Right atrium auricular region (tissue), 2 donors: ENCODE results near the gene MAL. TPM values are rescaled to one million over a fixed set of nuclear protein-coding genes. Genes with fewer than 3 reads are reported as not detected.
"Not testable (repeated sequence)": the region's sequence is repeated elsewhere in the genome, so short reads cannot be mapped to it uniquely, and the experiment has no call there.

Experiments
- DNase-seq: peaks from one replicate; pipeline ENCODE4 v3.0.0-alpha.2; 2019; ENCODE audit warnings: low spot score
- H3K27ac ChIP-seq, 2 donors: fragments of 200-600 bp; sonication (generic); 1 replicate in 1 of 2; 2 replicates in 1 of 2; pipeline ENCODE4 v1.5.1; 2016 to 2019
- H3K27me3 ChIP-seq, 2 donors: fragments of 200-600 bp; sonication (generic); one replicate each; pipeline versions ENCODE4 v1.5.1 to v1.6.0; 2017 to 2019
- H3K36me3 ChIP-seq: fragments of 200-600 bp; sonication (generic); one replicate; pipeline ENCODE4 v1.5.1; 2016
- H3K4me1 ChIP-seq, 2 donors: fragments of 200-600 bp; sonication (generic); one replicate each; pipeline versions ENCODE4 v1.5.1 to v1.6.0; 2017 to 2019
- H3K4me3 ChIP-seq, 2 donors: fragments of 200-600 bp; sonication (generic); 1 replicate in 1 of 2; 2 replicates in 1 of 2; pipeline ENCODE4 v1.5.1; 2017 to 2019; ENCODE audit warnings: mild to moderate bottlenecking in 1 of 2, moderate library complexity in 1 of 2
- H3K9me3 ChIP-seq, 2 donors: fragments of 200-600 bp; sonication (generic); one replicate each; pipeline ENCODE4 v1.5.1; 2019
- total RNA-seq, 2 donors: library from RNA; depleted of rRNA; stranded (reverse); fragments of >200 nt; gene quantifications; one replicate each; pipeline ENCODE4 v1.1.0, GENCODE V29; 2016
- TF ChIP-seq, protein P1 (sequence below), 2 donors: fragments of 200-600 bp; sonication (generic); IDR thresholded peaks; one replicate each; pipeline ENCODE4 v1.5.1; 2019; ENCODE audit warnings: antibody characterized with exemption in 2 of 2

The MAL gene
- total RNA-seq, 2 donors from 2014 or later = 7.4 to 8.7 TPM

DNA sequence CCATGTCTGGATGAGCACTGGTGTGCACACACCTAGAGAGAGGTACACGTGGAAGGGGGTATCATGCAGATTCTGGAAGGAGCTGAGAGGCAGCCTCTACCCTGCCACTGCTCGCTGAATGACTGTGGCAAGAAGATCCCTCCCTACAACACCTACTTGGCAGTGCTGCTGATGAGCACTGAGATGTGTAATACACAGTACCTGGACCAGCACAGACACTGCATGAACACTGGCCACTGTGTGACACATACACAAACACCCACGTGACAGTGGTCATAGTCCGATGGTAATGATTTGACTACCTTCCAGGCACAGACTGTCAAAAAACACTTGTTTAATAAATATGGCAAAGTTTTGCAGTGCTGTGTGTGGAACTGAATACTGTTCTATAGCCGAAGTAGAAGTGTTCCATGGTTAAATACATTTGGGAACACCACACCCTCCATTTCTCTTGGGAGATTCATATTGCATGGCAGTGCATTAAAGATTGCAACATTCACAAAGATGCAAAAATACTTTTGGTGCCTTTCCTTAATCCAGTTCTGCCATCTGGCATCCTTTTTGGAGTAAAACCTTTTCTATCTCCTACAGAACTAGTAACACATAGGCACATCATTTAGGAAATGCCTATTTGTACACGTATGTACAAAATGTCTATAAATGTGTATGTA lies 66.5 kb downstream of the MAL start:
- Histone ChIP-seq H3K27me3 (no peaks in the 10 kb centered on the region), H3K4me1 (no peaks in the 10 kb centered on the region), H3K9me3 (no peaks in the 10 kb centered on the region), H3K27ac (no peak overlapping the region), H3K36me3 (peaks cover 70% of the 10 kb centered on the region), H3K4me3 (no peak overlapping the region)
- no peak for DNase-seq
- TF ChIP-seq, protein P1, sequence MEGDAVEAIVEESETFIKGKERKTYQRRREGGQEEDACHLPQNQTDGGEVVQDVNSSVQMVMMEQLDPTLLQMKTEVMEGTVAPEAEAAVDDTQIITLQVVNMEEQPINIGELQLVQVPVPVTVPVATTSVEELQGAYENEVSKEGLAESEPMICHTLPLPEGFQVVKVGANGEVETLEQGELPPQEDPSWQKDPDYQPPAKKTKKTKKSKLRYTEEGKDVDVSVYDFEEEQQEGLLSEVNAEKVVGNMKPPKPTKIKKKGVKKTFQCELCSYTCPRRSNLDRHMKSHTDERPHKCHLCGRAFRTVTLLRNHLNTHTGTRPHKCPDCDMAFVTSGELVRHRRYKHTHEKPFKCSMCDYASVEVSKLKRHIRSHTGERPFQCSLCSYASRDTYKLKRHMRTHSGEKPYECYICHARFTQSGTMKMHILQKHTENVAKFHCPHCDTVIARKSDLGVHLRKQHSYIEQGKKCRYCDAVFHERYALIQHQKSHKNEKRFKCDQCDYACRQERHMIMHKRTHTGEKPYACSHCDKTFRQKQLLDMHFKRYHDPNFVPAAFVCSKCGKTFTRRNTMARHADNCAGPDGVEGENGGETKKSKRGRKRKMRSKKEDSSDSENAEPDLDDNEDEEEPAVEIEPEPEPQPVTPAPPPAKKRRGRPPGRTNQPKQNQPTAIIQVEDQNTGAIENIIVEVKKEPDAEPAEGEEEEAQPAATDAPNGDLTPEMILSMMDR (IDR thresholded peaks at IDR 0.05) = no peak

DNA sequence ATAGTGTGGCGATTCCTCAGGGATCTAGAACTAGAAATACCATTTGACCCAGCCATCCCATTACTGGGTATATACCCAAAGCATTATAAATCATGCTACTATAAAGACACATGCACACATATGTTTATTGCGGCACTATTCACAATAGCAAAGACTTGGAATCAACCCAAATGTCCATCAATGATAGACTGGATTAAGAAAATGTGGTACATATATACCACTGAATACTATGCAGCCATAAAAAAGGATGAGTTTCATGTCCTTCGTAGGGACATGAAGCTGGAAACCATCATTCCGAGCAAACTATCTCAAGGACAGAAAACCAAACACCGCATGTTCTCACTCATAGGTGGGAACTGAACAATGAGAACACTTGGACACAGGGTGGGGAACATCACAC lies 72.8 kb downstream of the MAL start:
- not testable (repeated sequence) for H3K4me3 ChIP-seq, DNase-seq, H3K9me3 ChIP-seq, H3K27ac ChIP-seq, H3K4me1 ChIP-seq, H3K27me3 ChIP-seq
- H3K36me3 ChIP-seq = peaks cover 43% of the 10 kb centered on the region

DNA sequence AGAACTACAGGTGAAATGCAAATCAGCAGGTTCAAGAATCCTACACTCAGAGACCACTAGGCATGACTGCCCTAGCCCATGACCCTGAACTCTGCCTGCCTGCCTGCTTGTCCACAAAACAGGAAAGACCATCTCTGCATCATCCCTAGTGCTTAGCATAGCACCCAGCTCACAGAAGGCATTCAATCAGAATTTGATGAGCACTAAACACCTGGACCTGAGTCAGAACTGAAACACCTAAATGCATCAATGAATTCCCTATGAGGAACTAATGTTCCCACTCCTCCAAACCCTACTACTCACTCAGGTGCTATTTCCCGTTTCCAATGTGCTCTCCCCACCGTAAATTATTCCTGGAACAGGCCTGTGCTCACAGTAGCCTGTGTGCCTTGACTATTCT lies 74.4 kb downstream of the MAL start:
- H3K27ac ChIP-seq = no peak overlapping the region
- H3K9me3 ChIP-seq = no peaks in the 10 kb centered on the region
- TF ChIP-seq, protein P1 (IDR thresholded peaks at IDR 0.05) = no peak
- DNase-seq = no peak
- H3K4me3 ChIP-seq = no peak overlapping the region
- no peaks in the 10 kb centered on the region for H3K27me3 ChIP-seq
- H3K36me3 ChIP-seq = peaks cover 49% of the 10 kb centered on the region
- no peaks in the 10 kb centered on the region for H3K4me1 ChIP-seq

Other genes with a start within 250 kb of the MAL start
- not detected for gene TEKT4, start 154.3 kb upstream of the MAL start, total RNA-seq
- 10 to 100 TPM; 39.0 to 57.7 TPM for gene MRPS5, start 96.1 kb downstream of the MAL start, total RNA-seq
- gene ZNF514, start 134.1 kb downstream of the MAL start, total RNA-seq = 1 to 10 TPM; 4.9 to 7.5 TPM
- gene ZNF2, start 140.1 kb downstream of the MAL start, total RNA-seq = 1 to 10 TPM; 3.5 to 3.7 TPM
- 1 to 10 TPM; 2.2 to 3.2 TPM for gene ZNF892, start 181.8 kb downstream of the MAL start, total RNA-seq
- under 1 TPM; 0.11 to 0.35 TPM for gene PROM2, start 248.7 kb downstream of the MAL start, total RNA-seq